ENCODE data around the gene MRPL12. TPM values are rescaled to one million over a fixed set of nuclear protein-coding genes. Genes with fewer than 3 reads are reported as not detected.

The MRPL12 gene
- total and polyA plus RNA-seq, 9 of the 15 experiments (the other 6 are each of a cell fraction or from before 2014, with no cell fraction given) = 0.94 to 338 (median 100) TPM

DNA sequence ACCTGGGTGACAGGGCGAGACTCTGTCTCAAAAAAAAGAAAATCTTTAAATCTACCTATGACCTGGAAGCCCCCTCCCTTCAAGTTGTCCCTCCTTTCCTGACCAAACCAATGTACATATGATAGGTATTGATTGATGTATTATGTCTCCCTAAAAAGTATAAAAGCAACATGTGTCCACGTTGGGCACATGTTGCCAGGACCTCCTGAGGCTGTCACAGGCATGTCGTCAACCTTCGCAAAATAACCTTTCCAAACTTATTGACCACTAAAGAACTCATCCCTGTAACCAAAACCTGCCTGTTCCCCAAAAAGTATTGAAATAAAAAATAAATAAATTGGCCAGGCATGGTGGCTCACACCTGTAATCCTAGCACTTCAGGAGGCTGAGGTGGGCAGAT lies 41.2 kb upstream of the MRPL12 start (continued):
- TF ChIP-seq, protein P1, sequence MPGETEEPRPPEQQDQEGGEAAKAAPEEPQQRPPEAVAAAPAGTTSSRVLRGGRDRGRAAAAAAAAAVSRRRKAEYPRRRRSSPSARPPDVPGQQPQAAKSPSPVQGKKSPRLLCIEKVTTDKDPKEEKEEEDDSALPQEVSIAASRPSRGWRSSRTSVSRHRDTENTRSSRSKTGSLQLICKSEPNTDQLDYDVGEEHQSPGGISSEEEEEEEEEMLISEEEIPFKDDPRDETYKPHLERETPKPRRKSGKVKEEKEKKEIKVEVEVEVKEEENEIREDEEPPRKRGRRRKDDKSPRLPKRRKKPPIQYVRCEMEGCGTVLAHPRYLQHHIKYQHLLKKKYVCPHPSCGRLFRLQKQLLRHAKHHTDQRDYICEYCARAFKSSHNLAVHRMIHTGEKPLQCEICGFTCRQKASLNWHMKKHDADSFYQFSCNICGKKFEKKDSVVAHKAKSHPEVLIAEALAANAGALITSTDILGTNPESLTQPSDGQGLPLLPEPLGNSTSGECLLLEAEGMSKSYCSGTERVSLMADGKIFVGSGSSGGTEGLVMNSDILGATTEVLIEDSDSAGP (CRISPR knock-in tag; IDR thresholded peaks at IDR 0.05) = no peak
- no peak for TF ChIP-seq TGIF2 (CRISPR knock-in tag; IDR thresholded peaks at IDR 0.05)
- TF ChIP-seq HNRNPL (IDR thresholded peaks at IDR 0.05; ENCODE audit: low read depth, low read length) = no peak
- TF ChIP-seq, protein P2, sequence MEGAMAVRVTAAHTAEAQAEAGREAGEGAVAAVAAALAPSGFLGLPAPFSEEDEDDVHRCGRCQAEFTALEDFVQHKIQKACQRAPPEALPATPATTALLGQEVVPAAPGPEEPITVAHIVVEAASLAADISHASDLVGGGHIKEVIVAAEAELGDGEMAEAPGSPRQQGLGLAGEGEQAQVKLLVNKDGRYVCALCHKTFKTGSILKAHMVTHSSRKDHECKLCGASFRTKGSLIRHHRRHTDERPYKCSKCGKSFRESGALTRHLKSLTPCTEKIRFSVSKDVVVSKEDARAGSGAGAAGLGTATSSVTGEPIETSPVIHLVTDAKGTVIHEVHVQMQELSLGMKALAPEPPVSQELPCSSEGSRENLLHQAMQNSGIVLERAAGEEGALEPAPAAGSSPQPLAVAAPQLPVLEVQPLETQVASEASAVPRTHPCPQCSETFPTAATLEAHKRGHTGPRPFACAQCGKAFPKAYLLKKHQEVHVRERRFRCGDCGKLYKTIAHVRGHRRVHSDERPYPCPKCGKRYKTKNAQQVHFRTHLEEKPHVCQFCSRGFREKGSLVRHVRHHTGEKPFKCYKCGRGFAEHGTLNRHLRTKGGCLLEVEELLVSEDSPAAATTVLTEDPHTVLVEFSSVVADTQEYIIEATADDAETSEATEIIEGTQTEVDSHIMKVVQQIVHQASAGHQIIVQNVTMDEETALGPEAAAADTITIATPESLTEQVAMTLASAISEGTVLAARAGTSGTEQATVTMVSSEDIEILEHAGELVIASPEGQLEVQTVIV (CRISPR knock-in tag; IDR thresholded peaks at IDR 0.05; ENCODE audit: borderline replicate concordance) = no peak
- TF ChIP-seq ETS2 (tag; IDR thresholded peaks at IDR 0.05; ENCODE audit: borderline replicate concordance, poor library complexity, severe bottlenecking) = no peak
- no peak for TF ChIP-seq ZNF282 (CRISPR knock-in tag; IDR thresholded peaks at IDR 0.05)
- TF ChIP-seq TCF7L2 (IDR thresholded peaks at IDR 0.05; ENCODE audit: low read depth, low read length) = no peak
